HEK293 (cell line): ENCODE measurements around the gene ZFPM1.

ENCODE experiments used
- CTCF ChIA-PET: fragments of 350-600 bp; formaldehyde crosslinking; extraction: SDS; loops from one replicate; lab custom pipeline; 2021; ENCODE audit warnings: antibody characterized with exemption; lab: Yijun Ruan, JAX
- POLR2A ChIA-PET: fragments of 300-600 bp; formaldehyde crosslinking; extraction: SDS; loops from one replicate; lab custom pipeline; 2020; ENCODE audit warnings: antibody characterized with exemption, inconsistent platforms; lab: Yijun Ruan, JAX
- H3K27ac ChIP-seq: fragments of 200-500 bp; sonication (Bioruptor generic); 2 replicates; pipeline ENCODE4 v1.5.1; 2014; ENCODE audit warnings: low read depth, low read length, control low read depth, inconsistent platforms; ENCODE audit errors: extremely low read depth
- H3K36me3 ChIP-seq, 2 experiments: fragments of 200-500 bp in 1 of 2; sonication (Bioruptor generic) in 1 of 2; 1 replicate in 1 of 2; 2 replicates in 1 of 2; pipeline ENCODE4 v1.5.1; 2014 to 2017; ENCODE audit warnings: inconsistent platforms in 2 of 2, low read length in 2 of 2; ENCODE audit not compliant: control insufficient read depth in 2 of 2, insufficient read depth in 1 of 2
- H3K4me1 ChIP-seq: fragments of 200-500 bp; sonication (Bioruptor generic); 2 replicates; pipeline ENCODE4 v1.5.1; 2014; ENCODE audit warnings: mild to moderate bottlenecking, low read length, inconsistent platforms; ENCODE audit not compliant: control insufficient read depth, insufficient read depth
- H3K4me3 ChIP-seq: 2 replicates; pipeline ENCODE4 v1.5.1; 2011; ENCODE audit warnings: low read depth, mild to moderate bottlenecking, control low read depth, low read length, moderate library complexity
- H3K9me3 ChIP-seq: fragments of 200-500 bp; sonication (Bioruptor generic); 2 replicates; pipeline ENCODE4 v1.5.1; 2014; ENCODE audit warnings: low read depth, low read length, inconsistent platforms; ENCODE audit not compliant: control insufficient read depth, insufficient read depth
- FEZF1 ChIP-seq: fragments of 450-650 bp; formaldehyde crosslinking; IDR thresholded peaks from 2 replicates; pipeline ENCODE4 v1.5.1; 2016; ENCODE audit warnings: missing biosample characterization, missing genetic modification characterization
- GLIS1 ChIP-seq: fragments of 450-650 bp; formaldehyde crosslinking; IDR thresholded peaks from 2 replicates; pipeline ENCODE4 v1.5.1; 2016; ENCODE audit warnings: missing biosample characterization, missing genetic modification characterization
- SP7 ChIP-seq: fragments of 450-650 bp; formaldehyde crosslinking; IDR thresholded peaks from 2 replicates; pipeline ENCODE4 v1.5.1; 2016; ENCODE audit warnings: missing biosample characterization, missing genetic modification characterization
- YY2 ChIP-seq: fragments of 450-650 bp; formaldehyde crosslinking; IDR thresholded peaks from 2 replicates; pipeline ENCODE4 v1.5.1; 2016; ENCODE audit warnings: missing biosample characterization, missing genetic modification characterization
- ZEB2 ChIP-seq: fragments of 450-650 bp; formaldehyde crosslinking; IDR thresholded peaks from 2 replicates; pipeline ENCODE4 v1.5.1; 2016; ENCODE audit warnings: missing biosample characterization, missing genetic modification characterization
- ZIC2 ChIP-seq: fragments of 450-650 bp; formaldehyde crosslinking; IDR thresholded peaks from 2 replicates; pipeline ENCODE4 v1.5.1; 2016; ENCODE audit warnings: missing biosample characterization, missing genetic modification characterization
- ZNF10 ChIP-seq: fragments of 450-650 bp; formaldehyde crosslinking; IDR thresholded peaks from 2 replicates; pipeline ENCODE4 v1.5.1; 2017; ENCODE audit warnings: missing biosample characterization, missing genetic modification characterization
- ZNF138 ChIP-seq: fragments of 450-650 bp; formaldehyde crosslinking; IDR thresholded peaks from 2 replicates; pipeline ENCODE4 v1.5.1; 2016; ENCODE audit warnings: missing biosample characterization, missing genetic modification characterization, borderline replicate concordance
- ZNF140 ChIP-seq: fragments of 450-650 bp; formaldehyde crosslinking; IDR thresholded peaks from 2 replicates; pipeline ENCODE4 v1.5.1; 2016; ENCODE audit warnings: missing biosample characterization, missing genetic modification characterization
- ZNF184 ChIP-seq: fragments of 450-650 bp; IDR thresholded peaks from 2 replicates; pipeline ENCODE4 v1.5.1; 2018; ENCODE audit warnings: missing biosample characterization, mild to moderate bottlenecking, missing genetic modification characterization
- ZNF23 ChIP-seq: fragments of 450-650 bp; formaldehyde crosslinking; IDR thresholded peaks from 2 replicates; pipeline ENCODE4 v1.5.1; 2016; ENCODE audit warnings: missing biosample characterization, missing genetic modification characterization, borderline replicate concordance
- ZNF426 ChIP-seq: fragments of 450-650 bp; formaldehyde crosslinking; IDR thresholded peaks from 2 replicates; pipeline ENCODE4 v1.5.1; 2017; ENCODE audit warnings: missing biosample characterization, missing genetic modification characterization, mild to moderate bottlenecking, inconsistent platforms, moderate library complexity
- ZNF521 ChIP-seq: fragments of 450-650 bp; formaldehyde crosslinking; IDR thresholded peaks from 2 replicates; pipeline ENCODE4 v1.5.1; 2017; ENCODE audit warnings: missing biosample characterization, mild to moderate bottlenecking, missing genetic modification characterization
- ZNF621 ChIP-seq: fragments of 450-650 bp; formaldehyde crosslinking; IDR thresholded peaks from 2 replicates; pipeline ENCODE4 v1.5.1; 2017; ENCODE audit warnings: missing biosample characterization, missing genetic modification characterization
- ZNF664 ChIP-seq: fragments of 450-650 bp; formaldehyde crosslinking; IDR thresholded peaks from 2 replicates; pipeline ENCODE4 v1.5.1; 2016; ENCODE audit warnings: missing biosample characterization, missing genetic modification characterization
- ZNF670 ChIP-seq: fragments of 450-650 bp; formaldehyde crosslinking; IDR thresholded peaks from 2 replicates; pipeline ENCODE4 v1.5.1; 2016; ENCODE audit warnings: missing biosample characterization, missing genetic modification characterization, low read depth
- ZNF791 ChIP-seq: fragments of 450-650 bp; formaldehyde crosslinking; IDR thresholded peaks from 2 replicates; pipeline ENCODE4 v1.5.1; 2016; ENCODE audit warnings: missing biosample characterization, missing genetic modification characterization
- TF ChIP-seq, protein P1 (sequence below): fragments of 450-650 bp; formaldehyde crosslinking; IDR thresholded peaks from 2 replicates; pipeline ENCODE4 v1.5.1; 2016; ENCODE audit warnings: missing biosample characterization, missing genetic modification characterization, borderline replicate concordance
- TF ChIP-seq, protein P2 (sequence below): fragments of 450-650 bp; formaldehyde crosslinking; conservative IDR thresholded peaks from 2 replicates; pipeline ENCODE4 v1.5.1; 2016; ENCODE audit warnings: low read depth, missing biosample characterization, missing genetic modification characterization
- TF ChIP-seq, protein P3 (sequence below): fragments of 450-650 bp; formaldehyde crosslinking; IDR thresholded peaks from 2 replicates; pipeline ENCODE4 v1.5.1; 2016; ENCODE audit warnings: missing biosample characterization, missing genetic modification characterization
- TF ChIP-seq, protein P4 (sequence below): fragments of 450-650 bp; formaldehyde crosslinking; IDR thresholded peaks from 2 replicates; pipeline ENCODE4 v1.5.1; 2016; ENCODE audit warnings: missing biosample characterization, missing genetic modification characterization

Gene ZFPM1

DNA sequence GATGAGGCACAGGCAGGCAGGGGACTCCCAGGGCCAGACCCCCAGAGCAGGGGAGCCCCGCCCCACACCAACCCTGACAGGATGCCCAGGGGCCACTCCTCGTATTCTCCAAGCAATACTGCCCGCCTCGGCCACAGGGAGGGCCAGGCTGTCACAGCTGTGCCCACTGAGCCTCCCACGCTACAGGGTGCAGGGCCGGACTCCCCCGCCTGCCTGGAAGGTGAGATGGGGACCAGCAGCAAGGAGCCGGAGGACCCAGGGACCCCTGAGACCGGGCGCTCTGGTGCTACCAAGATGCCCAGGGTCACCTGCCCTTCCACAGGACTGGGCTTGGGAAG, 18.8 kb upstream of the ZFPM1 start (continued):
- TF ChIP-seq, protein P1, sequence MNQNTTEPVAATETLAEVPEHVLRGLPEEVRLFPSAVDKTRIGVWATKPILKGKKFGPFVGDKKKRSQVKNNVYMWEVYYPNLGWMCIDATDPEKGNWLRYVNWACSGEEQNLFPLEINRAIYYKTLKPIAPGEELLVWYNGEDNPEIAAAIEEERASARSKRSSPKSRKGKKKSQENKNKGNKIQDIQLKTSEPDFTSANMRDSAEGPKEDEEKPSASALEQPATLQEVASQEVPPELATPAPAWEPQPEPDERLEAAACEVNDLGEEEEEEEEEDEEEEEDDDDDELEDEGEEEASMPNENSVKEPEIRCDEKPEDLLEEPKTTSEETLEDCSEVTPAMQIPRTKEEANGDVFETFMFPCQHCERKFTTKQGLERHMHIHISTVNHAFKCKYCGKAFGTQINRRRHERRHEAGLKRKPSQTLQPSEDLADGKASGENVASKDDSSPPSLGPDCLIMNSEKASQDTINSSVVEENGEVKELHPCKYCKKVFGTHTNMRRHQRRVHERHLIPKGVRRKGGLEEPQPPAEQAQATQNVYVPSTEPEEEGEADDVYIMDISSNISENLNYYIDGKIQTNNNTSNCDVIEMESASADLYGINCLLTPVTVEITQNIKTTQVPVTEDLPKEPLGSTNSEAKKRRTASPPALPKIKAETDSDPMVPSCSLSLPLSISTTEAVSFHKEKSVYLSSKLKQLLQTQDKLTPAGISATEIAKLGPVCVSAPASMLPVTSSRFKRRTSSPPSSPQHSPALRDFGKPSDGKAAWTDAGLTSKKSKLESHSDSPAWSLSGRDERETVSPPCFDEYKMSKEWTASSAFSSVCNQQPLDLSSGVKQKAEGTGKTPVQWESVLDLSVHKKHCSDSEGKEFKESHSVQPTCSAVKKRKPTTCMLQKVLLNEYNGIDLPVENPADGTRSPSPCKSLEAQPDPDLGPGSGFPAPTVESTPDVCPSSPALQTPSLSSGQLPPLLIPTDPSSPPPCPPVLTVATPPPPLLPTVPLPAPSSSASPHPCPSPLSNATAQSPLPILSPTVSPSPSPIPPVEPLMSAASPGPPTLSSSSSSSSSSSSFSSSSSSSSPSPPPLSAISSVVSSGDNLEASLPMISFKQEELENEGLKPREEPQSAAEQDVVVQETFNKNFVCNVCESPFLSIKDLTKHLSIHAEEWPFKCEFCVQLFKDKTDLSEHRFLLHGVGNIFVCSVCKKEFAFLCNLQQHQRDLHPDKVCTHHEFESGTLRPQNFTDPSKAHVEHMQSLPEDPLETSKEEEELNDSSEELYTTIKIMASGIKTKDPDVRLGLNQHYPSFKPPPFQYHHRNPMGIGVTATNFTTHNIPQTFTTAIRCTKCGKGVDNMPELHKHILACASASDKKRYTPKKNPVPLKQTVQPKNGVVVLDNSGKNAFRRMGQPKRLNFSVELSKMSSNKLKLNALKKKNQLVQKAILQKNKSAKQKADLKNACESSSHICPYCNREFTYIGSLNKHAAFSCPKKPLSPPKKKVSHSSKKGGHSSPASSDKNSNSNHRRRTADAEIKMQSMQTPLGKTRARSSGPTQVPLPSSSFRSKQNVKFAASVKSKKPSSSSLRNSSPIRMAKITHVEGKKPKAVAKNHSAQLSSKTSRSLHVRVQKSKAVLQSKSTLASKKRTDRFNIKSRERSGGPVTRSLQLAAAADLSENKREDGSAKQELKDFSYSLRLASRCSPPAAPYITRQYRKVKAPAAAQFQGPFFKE: no peak
- TF ChIP-seq YY2: no peak
- no peak for TF ChIP-seq ZNF664 (tag by site-specific recombination)
- TF ChIP-seq ZIC2 (tag by site-specific recombination): no peak
- TF ChIP-seq, protein P2, sequence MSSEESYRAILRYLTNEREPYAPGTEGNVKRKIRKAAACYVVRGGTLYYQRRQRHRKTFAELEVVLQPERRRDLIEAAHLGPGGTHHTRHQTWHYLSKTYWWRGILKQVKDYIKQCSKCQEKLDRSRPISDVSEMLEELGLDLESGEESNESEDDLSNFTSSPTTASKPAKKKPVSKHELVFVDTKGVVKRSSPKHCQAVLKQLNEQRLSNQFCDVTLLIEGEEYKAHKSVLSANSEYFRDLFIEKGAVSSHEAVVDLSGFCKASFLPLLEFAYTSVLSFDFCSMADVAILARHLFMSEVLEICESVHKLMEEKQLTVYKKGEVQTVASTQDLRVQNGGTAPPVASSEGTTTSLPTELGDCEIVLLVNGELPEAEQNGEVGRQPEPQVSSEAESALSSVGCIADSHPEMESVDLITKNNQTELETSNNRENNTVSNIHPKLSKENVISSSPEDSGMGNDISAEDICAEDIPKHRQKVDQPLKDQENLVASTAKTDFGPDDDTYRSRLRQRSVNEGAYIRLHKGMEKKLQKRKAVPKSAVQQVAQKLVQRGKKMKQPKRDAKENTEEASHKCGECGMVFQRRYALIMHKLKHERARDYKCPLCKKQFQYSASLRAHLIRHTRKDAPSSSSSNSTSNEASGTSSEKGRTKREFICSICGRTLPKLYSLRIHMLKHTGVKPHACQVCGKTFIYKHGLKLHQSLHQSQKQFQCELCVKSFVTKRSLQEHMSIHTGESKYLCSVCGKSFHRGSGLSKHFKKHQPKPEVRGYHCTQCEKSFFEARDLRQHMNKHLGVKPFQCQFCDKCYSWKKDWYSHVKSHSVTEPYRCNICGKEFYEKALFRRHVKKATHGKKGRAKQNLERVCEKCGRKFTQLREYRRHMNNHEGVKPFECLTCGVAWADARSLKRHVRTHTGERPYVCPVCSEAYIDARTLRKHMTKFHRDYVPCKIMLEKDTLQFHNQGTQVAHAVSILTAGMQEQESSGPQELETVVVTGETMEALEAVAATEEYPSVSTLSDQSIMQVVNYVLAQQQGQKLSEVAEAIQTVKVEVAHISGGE (tag by site-specific recombination): no peak
- TF ChIP-seq ZNF23 (tag by site-specific recombination): no peak

DNA sequence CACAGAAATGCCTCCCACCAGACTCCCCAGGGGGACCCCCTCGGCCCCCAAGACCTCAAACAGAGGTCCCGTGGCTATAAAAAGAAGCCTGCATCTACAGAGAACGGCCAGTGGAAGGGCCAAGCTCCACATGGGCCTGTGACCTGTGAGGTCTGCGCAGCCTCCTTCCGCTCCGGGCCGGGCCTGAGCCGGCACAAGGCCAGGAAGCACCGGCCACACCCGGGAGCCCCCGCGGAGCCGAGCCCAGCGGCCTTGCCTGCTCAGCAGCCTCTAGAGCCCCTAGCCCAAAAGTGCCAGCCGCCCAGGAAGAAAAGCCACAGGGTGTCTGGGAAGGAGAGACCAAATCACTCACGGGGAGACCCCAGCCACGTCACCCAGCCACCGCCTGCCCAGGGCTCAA, 18.3 kb upstream of the ZFPM1 start:
- CTCF ChIA-PET: interaction anchor here (1.0 kb wide), 1 partner anchor 239 kb away, joined by 3 read pairs; no protein-coding TSS in a partner anchor
- POLR2A ChIA-PET: no interaction called here

More for the DNA sequence above, 18.3 kb upstream of the ZFPM1 start:
- no peak for TF ChIP-seq FEZF1
- no peak for TF ChIP-seq ZNF791 (tag by site-specific recombination)
- TF ChIP-seq ZNF138 (tag by site-specific recombination): no peak
- no peak for TF ChIP-seq ZNF426 (tag by site-specific recombination)
- TF ChIP-seq ZNF670 (tag by site-specific recombination): no peak
- TF ChIP-seq, protein P3, sequence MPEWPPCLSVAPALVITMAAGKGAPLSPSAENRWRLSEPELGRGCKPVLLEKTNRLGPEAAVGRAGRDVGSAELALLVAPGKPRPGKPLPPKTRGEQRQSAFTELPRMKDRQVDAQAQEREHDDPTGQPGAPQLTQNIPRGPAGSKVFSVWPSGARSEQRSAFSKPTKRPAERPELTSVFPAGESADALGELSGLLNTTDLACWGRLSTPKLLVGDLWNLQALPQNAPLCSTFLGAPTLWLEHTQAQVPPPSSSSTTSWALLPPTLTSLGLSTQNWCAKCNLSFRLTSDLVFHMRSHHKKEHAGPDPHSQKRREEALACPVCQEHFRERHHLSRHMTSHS (tag by site-specific recombination): no peak
- TF ChIP-seq SP7: no peak
- no peak for TF ChIP-seq ZNF140
- TF ChIP-seq ZEB2 (tag by site-specific recombination): no peak
- TF ChIP-seq ZNF184 (tag by site-specific recombination): no peak
- TF ChIP-seq GLIS1 (tag by site-specific recombination): no peak
- TF ChIP-seq, protein P4, sequence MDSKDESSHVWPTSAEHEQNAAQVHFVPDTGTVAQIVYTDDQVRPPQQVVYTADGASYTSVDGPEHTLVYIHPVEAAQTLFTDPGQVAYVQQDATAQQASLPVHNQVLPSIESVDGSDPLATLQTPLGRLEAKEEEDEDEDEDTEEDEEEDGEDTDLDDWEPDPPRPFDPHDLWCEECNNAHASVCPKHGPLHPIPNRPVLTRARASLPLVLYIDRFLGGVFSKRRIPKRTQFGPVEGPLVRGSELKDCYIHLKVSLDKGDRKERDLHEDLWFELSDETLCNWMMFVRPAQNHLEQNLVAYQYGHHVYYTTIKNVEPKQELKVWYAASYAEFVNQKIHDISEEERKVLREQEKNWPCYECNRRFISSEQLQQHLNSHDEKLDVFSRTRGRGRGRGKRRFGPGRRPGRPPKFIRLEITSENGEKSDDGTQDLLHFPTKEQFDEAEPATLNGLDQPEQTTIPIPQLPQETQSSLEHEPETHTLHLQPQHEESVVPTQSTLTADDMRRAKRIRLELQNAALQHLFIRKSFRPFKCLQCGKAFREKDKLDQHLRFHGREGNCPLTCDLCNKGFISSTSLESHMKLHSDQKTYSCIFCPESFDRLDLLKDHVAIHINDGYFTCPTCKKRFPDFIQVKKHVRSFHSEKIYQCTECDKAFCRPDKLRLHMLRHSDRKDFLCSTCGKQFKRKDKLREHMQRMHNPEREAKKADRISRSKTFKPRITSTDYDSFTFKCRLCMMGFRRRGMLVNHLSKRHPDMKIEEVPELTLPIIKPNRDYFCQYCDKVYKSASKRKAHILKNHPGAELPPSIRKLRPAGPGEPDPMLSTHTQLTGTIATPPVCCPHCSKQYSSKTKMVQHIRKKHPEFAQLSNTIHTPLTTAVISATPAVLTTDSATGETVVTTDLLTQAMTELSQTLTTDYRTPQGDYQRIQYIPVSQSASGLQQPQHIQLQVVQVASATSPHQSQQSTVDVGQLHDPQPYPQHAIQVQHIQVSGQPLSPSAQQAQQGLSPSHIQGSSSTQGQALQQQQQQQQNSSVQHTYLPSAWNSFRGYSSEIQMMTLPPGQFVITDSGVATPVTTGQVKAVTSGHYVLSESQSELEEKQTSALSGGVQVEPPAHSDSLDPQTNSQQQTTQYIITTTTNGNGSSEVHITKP (tag by site-specific recombination): no peak
- no peak for TF ChIP-seq ZNF10
- no peak for TF ChIP-seq ZNF621 (tag by site-specific recombination)
- no peak for TF ChIP-seq ZNF521 (tag by site-specific recombination)
- no peaks in the 10 kb centered on the region for H3K4me1 ChIP-seq
- H3K9me3 ChIP-seq: no peaks in the 10 kb centered on the region
- no peaks in the 10 kb centered on the region for H3K36me3 ChIP-seq
- no peak overlapping the region for H3K4me3 ChIP-seq
- no peak overlapping the region for H3K27ac ChIP-seq
